HEK293 (cell line): ENCODE measurements around the gene POLQ.
"Not testable (repeated sequence)": the region's sequence is repeated elsewhere in the genome, so short reads cannot be mapped to it uniquely, and the experiment has no call there.

ENCODE experiments used
- CTCF ChIA-PET: fragments of 350-600 bp; formaldehyde crosslinking; extraction: SDS; loops from one replicate; lab custom pipeline; 2021; ENCODE audit warnings: antibody characterized with exemption; lab: Yijun Ruan, JAX
- POLR2A ChIA-PET: fragments of 300-600 bp; formaldehyde crosslinking; extraction: SDS; loops from one replicate; lab custom pipeline; 2020; ENCODE audit warnings: antibody characterized with exemption, inconsistent platforms; lab: Yijun Ruan, JAX
- H3K27ac ChIP-seq: fragments of 200-500 bp; sonication (Bioruptor generic); 2 replicates; pipeline ENCODE4 v1.5.1; 2014; ENCODE audit warnings: low read depth, low read length, control low read depth, inconsistent platforms; ENCODE audit errors: extremely low read depth
- H3K36me3 ChIP-seq, 2 experiments: fragments of 200-500 bp in 1 of 2; sonication (Bioruptor generic) in 1 of 2; 1 replicate in 1 of 2; 2 replicates in 1 of 2; pipeline ENCODE4 v1.5.1; 2014 to 2017; ENCODE audit warnings: inconsistent platforms in 2 of 2, low read length in 2 of 2; ENCODE audit not compliant: control insufficient read depth in 2 of 2, insufficient read depth in 1 of 2
- H3K4me1 ChIP-seq: fragments of 200-500 bp; sonication (Bioruptor generic); 2 replicates; pipeline ENCODE4 v1.5.1; 2014; ENCODE audit warnings: mild to moderate bottlenecking, low read length, inconsistent platforms; ENCODE audit not compliant: control insufficient read depth, insufficient read depth
- H3K4me3 ChIP-seq: 2 replicates; pipeline ENCODE4 v1.5.1; 2011; ENCODE audit warnings: low read depth, mild to moderate bottlenecking, control low read depth, low read length, moderate library complexity
- H3K9me3 ChIP-seq: fragments of 200-500 bp; sonication (Bioruptor generic); 2 replicates; pipeline ENCODE4 v1.5.1; 2014; ENCODE audit warnings: low read depth, low read length, inconsistent platforms; ENCODE audit not compliant: control insufficient read depth, insufficient read depth
- HOXD13 ChIP-seq: sonication (generic); formaldehyde crosslinking; IDR thresholded peaks from 2 replicates; pipeline ENCODE4 v1.8.0; 2022; ENCODE audit warnings: missing genetic modification reagents, borderline replicate concordance
- KLF16 ChIP-seq: fragments of 450-650 bp; formaldehyde crosslinking; IDR thresholded peaks from 2 replicates; pipeline ENCODE4 v1.5.1; 2017; ENCODE audit warnings: missing biosample characterization, missing genetic modification characterization
- KLF7 ChIP-seq: fragments of 450-650 bp; formaldehyde crosslinking; IDR thresholded peaks from 2 replicates; pipeline ENCODE4 v1.5.1; 2016; ENCODE audit warnings: missing biosample characterization, missing genetic modification characterization, borderline replicate concordance
- KLF8 ChIP-seq: fragments of 450-650 bp; formaldehyde crosslinking; IDR thresholded peaks from 2 replicates; pipeline ENCODE4 v1.5.1; 2016; ENCODE audit warnings: missing biosample characterization, missing genetic modification characterization
- OVOL3 ChIP-seq: fragments of 450-650 bp; formaldehyde crosslinking; IDR thresholded peaks from 2 replicates; pipeline ENCODE4 v1.5.1; 2016; ENCODE audit warnings: missing biosample characterization, missing genetic modification characterization
- RBAK ChIP-seq: fragments of 450-650 bp; formaldehyde crosslinking; IDR thresholded peaks from 2 replicates; pipeline ENCODE4 v1.5.1; 2016; ENCODE audit warnings: missing biosample characterization, missing genetic modification characterization
- REST ChIP-seq: fragments of 450-650 bp; formaldehyde crosslinking; IDR thresholded peaks from 2 replicates; pipeline ENCODE4 v1.5.1; 2016; ENCODE audit warnings: missing biosample characterization, missing genetic modification characterization
- SCRT1 ChIP-seq: fragments of 450-650 bp; formaldehyde crosslinking; IDR thresholded peaks from 2 replicates; pipeline ENCODE4 v1.5.1; 2016; ENCODE audit warnings: missing biosample characterization, missing genetic modification characterization, borderline replicate concordance
- SP7 ChIP-seq: fragments of 450-650 bp; formaldehyde crosslinking; IDR thresholded peaks from 2 replicates; pipeline ENCODE4 v1.5.1; 2016; ENCODE audit warnings: missing biosample characterization, missing genetic modification characterization
- ZEB2 ChIP-seq: fragments of 450-650 bp; formaldehyde crosslinking; IDR thresholded peaks from 2 replicates; pipeline ENCODE4 v1.5.1; 2016; ENCODE audit warnings: missing biosample characterization, missing genetic modification characterization
- ZNF140 ChIP-seq: fragments of 450-650 bp; formaldehyde crosslinking; IDR thresholded peaks from 2 replicates; pipeline ENCODE4 v1.5.1; 2016; ENCODE audit warnings: missing biosample characterization, missing genetic modification characterization
- ZNF169 ChIP-seq: fragments of 450-650 bp; formaldehyde crosslinking; IDR thresholded peaks from 2 replicates; pipeline ENCODE4 v1.5.1; 2016; ENCODE audit warnings: missing biosample characterization, missing genetic modification characterization
- ZNF174 ChIP-seq: fragments of 450-650 bp; formaldehyde crosslinking; IDR thresholded peaks from 2 replicates; pipeline ENCODE4 v1.5.0; 2017; ENCODE audit warnings: missing biosample characterization, mild to moderate bottlenecking, missing genetic modification characterization
- ZNF214 ChIP-seq: fragments of 450-650 bp; formaldehyde crosslinking; IDR thresholded peaks from 2 replicates; pipeline ENCODE4 v1.5.1; 2017; ENCODE audit warnings: missing biosample characterization, mild to moderate bottlenecking, missing genetic modification characterization, borderline replicate concordance
- ZNF335 ChIP-seq: fragments of 450-650 bp; formaldehyde crosslinking; conservative IDR thresholded peaks from 2 replicates; pipeline ENCODE4 v1.5.1; 2016; ENCODE audit warnings: missing biosample characterization, missing genetic modification characterization
- ZNF341 ChIP-seq: fragments of 450-650 bp; formaldehyde crosslinking; IDR thresholded peaks from 2 replicates; pipeline ENCODE4; 2016; ENCODE audit warnings: low read depth, missing biosample characterization, missing genetic modification characterization
- ZNF362 ChIP-seq: fragments of 450-650 bp; formaldehyde crosslinking; IDR thresholded peaks from 2 replicates; pipeline ENCODE4 v1.5.1; 2016; ENCODE audit warnings: missing biosample characterization, missing genetic modification characterization
- ZNF37A ChIP-seq: fragments of 450-650 bp; IDR thresholded peaks from 2 replicates; pipeline ENCODE4 v1.5.1; 2018; ENCODE audit warnings: missing biosample characterization, missing genetic modification characterization
- ZNF426 ChIP-seq: fragments of 450-650 bp; formaldehyde crosslinking; IDR thresholded peaks from 2 replicates; pipeline ENCODE4 v1.5.1; 2017; ENCODE audit warnings: missing biosample characterization, missing genetic modification characterization, mild to moderate bottlenecking, inconsistent platforms, moderate library complexity
- ZNF529 ChIP-seq: fragments of 450-650 bp; formaldehyde crosslinking; IDR thresholded peaks from 2 replicates; pipeline ENCODE4 v1.5.1; 2017; ENCODE audit warnings: missing genetic modification characterization, missing biosample characterization; ENCODE audit not compliant: insufficient replicate concordance
- ZNF660 ChIP-seq: fragments of 450-650 bp; IDR thresholded peaks from 2 replicates; pipeline ENCODE4 v1.5.1; 2018; ENCODE audit warnings: missing biosample characterization, mild to moderate bottlenecking, missing genetic modification characterization
- ZNF692 ChIP-seq: fragments of 450-650 bp; formaldehyde crosslinking; IDR thresholded peaks from 2 replicates; pipeline ENCODE4 v1.5.1; 2016; ENCODE audit warnings: missing biosample characterization, missing genetic modification characterization
- ZNF777 ChIP-seq: fragments of 450-650 bp; formaldehyde crosslinking; IDR thresholded peaks from 2 replicates; pipeline ENCODE4 v1.5.1; 2017; ENCODE audit warnings: missing biosample characterization, missing genetic modification characterization, borderline replicate concordance

POLQ gene

GRCh38 chr3:121462565-121462964 lies 83.2 kb downstream of the POLQ start (continued):
- no peak for TF ChIP-seq ZNF692 (tag by site-specific recombination)
- TF ChIP-seq HOXD13 (CRISPR knock-in tag), result no peak
- no peak for TF ChIP-seq SCRT1 (tag by site-specific recombination)
- TF ChIP-seq ZNF529, result no peak
- TF ChIP-seq ZNF169 (tag by site-specific recombination), result no peak
- no peak for TF ChIP-seq ZNF362 (tag by site-specific recombination)
- no peak for TF ChIP-seq OVOL3 (tag by site-specific recombination)
- TF ChIP-seq ZNF140 (tag by site-specific recombination), result no peak
- TF ChIP-seq KLF8 (tag by site-specific recombination), result no peak
- TF ChIP-seq ZNF777, result no peak
- TF ChIP-seq ZNF37A (tag by site-specific recombination), result no peak
- no peak for TF ChIP-seq KLF16 (tag by site-specific recombination)
- no peak for TF ChIP-seq ZNF341 (tag by site-specific recombination)
- TF ChIP-seq ZEB2, result no peak
- TF ChIP-seq, all 188 proteins: peak for 0

GRCh38 chr3:121451752-121452151 lies 94.0 kb downstream of the POLQ start:
- H3K4me1 ChIP-seq, H3K4me3 ChIP-seq, H3K9me3 ChIP-seq, POLR2A ChIA-PET, H3K27ac ChIP-seq, CTCF ChIA-PET: not testable (repeated sequence)
- peaks cover 4 to 29% of the 10 kb centered on the region in 2 experiments; a peak in 2 of 3 replicates for H3K36me3 ChIP-seq

GRCh38 chr3:121443456-121443855 lies 102.3 kb downstream of the POLQ start:
- H3K4me1 ChIP-seq, result no peaks in the 10 kb centered on the region
- CTCF ChIA-PET, result no interaction called here
- H3K9me3 ChIP-seq, result no peaks in the 10 kb centered on the region
- peaks cover 10 to 36% of the 10 kb centered on the region in 2 experiments; a peak in 2 of 3 replicates for H3K36me3 ChIP-seq
- TF ChIP-seq KLF7 (tag by site-specific recombination), result no peak
- no peak for TF ChIP-seq ZNF174 (tag by site-specific recombination)
- H3K27ac ChIP-seq, result no peak overlapping the region
- POLR2A ChIA-PET, result no interaction called here
- no peak overlapping the region for H3K4me3 ChIP-seq

- Histone ChIP-seq H3K4me3 (no peak overlapping the region), H3K36me3 (peaks cover 10 to 87% of the 10 kb centered on the region in 2 experiments), H3K4me1 (no peaks in the 10 kb centered on the region), H3K9me3 (no peaks in the 10 kb centered on the region), H3K27ac (no peak overlapping the region)
- ChIA-PET CTCF (no interaction called here), POLR2A (no interaction called here)
- TF ChIP-seq REST (no peak), ZNF169 (tag by site-specific recombination) (no peak), RBAK (tag by site-specific recombination) (no peak), SP7 (tag by site-specific recombination) (no peak), ZNF335 (tag by site-specific recombination) (no peak), ZNF660 (no peak), ZNF214 (tag by site-specific recombination) (no peak), ZNF426 (no peak)
Measured at GRCh38 chr3:121436641-121437040, 109.1 kb downstream of the POLQ start.
